ENCODE measurements around the gene EFNB1. TPM values are rescaled to one million over a fixed set of nuclear protein-coding genes. Genes with fewer than 3 reads are reported as not detected.

Gene EFNB1
- total and polyA plus RNA-seq, 2 of the 8 experiments (the other 6 are each of a cell fraction or from before 2014, with no cell fraction given): 2.3 to 5.4 TPM

GRCh38 chrX:68874076-68874475, 45.3 kb downstream of the EFNB1 start:
- Histone ChIP-seq H3K79me2 (ENCODE audit: control insufficient read depth in 1 of 2, insufficient read depth in 2 of 2, low read length in 2 of 2) (no peaks in the 10 kb centered on the region), H4K8ac (ENCODE audit: extremely low read depth, insufficient read depth, low read length) (no peak overlapping the region), H4K5ac (ENCODE audit: insufficient read length, low read depth, low read length) (no peak overlapping the region), H4K91ac (replicated peaks; ENCODE audit: insufficient read length, low read length) (no peak overlapping the region), H3K36me3 (ENCODE audit: control insufficient read depth in 2 of 4, insufficient read depth in 4 of 4, low read length in 3 of 4) (no peaks in the 10 kb centered on the region), H3K23me2 (ENCODE audit: low read depth, low read length) (no peaks in the 10 kb centered on the region), H3K23ac (ENCODE audit: insufficient read length) (no peak overlapping the region), H2AFZ (ENCODE audit: low read length) (no peak overlapping the region), H3K27ac (ENCODE audit: low read depth, low read length) (no peak overlapping the region), H3K9me3 (ENCODE audit: insufficient read depth in 2 of 2, low read depth in 1 of 2, low read length in 1 of 2) (no peaks in the 10 kb centered on the region), H3K27me3 (replicated peaks in 1 of 4; ENCODE audit: control insufficient read depth in 3 of 4, extremely low read depth in 1 of 4, insufficient read depth in 3 of 4, low read length in 3 of 4) (no peaks in the 10 kb centered on the region), H3K56ac (replicated peaks; ENCODE audit: insufficient read length, low read depth, low read length) (no peak overlapping the region), H2BK20ac (ENCODE audit: low read length) (no peak overlapping the region), H3K14ac (ENCODE audit: insufficient read length) (no peak overlapping the region), H2BK5ac (ENCODE audit: low read depth, low read length) (no peak overlapping the region), H2BK15ac (ENCODE audit: low read length) (no peak overlapping the region), H3K18ac (ENCODE audit: extremely low read depth, low read length) (no peak overlapping the region), H3K4ac (replicated peaks; ENCODE audit: insufficient read length, low read depth, low read length) (no peak overlapping the region), H2AK5ac (ENCODE audit: low read depth, low read length) (no peak overlapping the region), H2BK120ac (replicated peaks; ENCODE audit: low read depth, low read length) (no peak overlapping the region), H2BK12ac (ENCODE audit: low read depth, low read length) (no peak overlapping the region), H3K4me3 (ENCODE audit: extremely low read depth in 1 of 4, insufficient read depth in 2 of 4, low read depth in 3 of 4, low read length in 4 of 4) (no peak overlapping the region), H3K4me2 (ENCODE audit: insufficient read depth in 1 of 2, low read depth in 2 of 2, low read length in 2 of 2) (no peak overlapping the region), H3K4me1 (replicated peaks in 1 of 4; ENCODE audit: control insufficient read depth in 3 of 4, insufficient read depth in 4 of 4, low read length in 3 of 4) (peaks cover 0 to 6% (median 5%) of the 10 kb centered on the region in 4 experiments), H3K9ac (replicated peaks in 1 of 4; ENCODE audit: extremely low read depth in 1 of 4, low read depth in 3 of 4, low read length in 3 of 4) (no peak overlapping the region), H3K79me1 (ENCODE audit: low read depth, low read length) (no peaks in the 10 kb centered on the region), H4K20me1 (replicated peaks in 1 of 2; ENCODE audit: control insufficient read depth in 1 of 2, insufficient read depth in 2 of 2, low read length in 2 of 2) (peaks cover 0 to 2% of the 10 kb centered on the region in 2 experiments)
- POLR2A ChIA-PET (ENCODE audit: partially characterized antibody): no interaction called here
- no peak for TF ChIP-seq TBP (IDR thresholded peaks at IDR 0.05; ENCODE audit: low read depth, low read length)
- no peak for TF ChIP-seq ASH2L (IDR thresholded peaks at IDR 0.05; ENCODE audit: low read length)
- no peak for TF ChIP-seq SIRT6 (IDR thresholded peaks at IDR 0.05; ENCODE audit: low read length)
- no peak for TF ChIP-seq PHF8 (conservative IDR thresholded peaks at IDR 0.05; ENCODE audit: low read depth, low read length)
- TF ChIP-seq NANOG (IDR thresholded peaks at IDR 0.05; ENCODE audit: insufficient read depth, low read depth, low read length, poor library complexity, severe bottlenecking): no peak
- CTCF ChIA-PET (ENCODE audit: partially characterized antibody): no interaction called here
- WGBS, 2 experiments (ENCODE audit: extremely low coverage in 1 of 2, insufficient coverage in 1 of 2, insufficient read length in 1 of 2, insufficient replicate concordance in 2 of 2, low coverage in 1 of 2, low lambda C conversion rate in 2 of 2, missing lambda C conversion rate in 1 of 2): 90% methylated on average over 3 of the region's 3 CpGs; no CpG with 5 or more reads in 1 of the 2 experiments
- DNase-seq (ENCODE audit: low read depth in 1 of 2, low spot score in 2 of 2): no peak
- no peak for FAIRE-seq
